ENCODE measurements around the gene HRH2.
"Not testable (repeated sequence)": the region's sequence is repeated elsewhere in the genome, so short reads cannot be mapped to it uniquely, and the experiment has no call there.

The HRH2 gene

DNA sequence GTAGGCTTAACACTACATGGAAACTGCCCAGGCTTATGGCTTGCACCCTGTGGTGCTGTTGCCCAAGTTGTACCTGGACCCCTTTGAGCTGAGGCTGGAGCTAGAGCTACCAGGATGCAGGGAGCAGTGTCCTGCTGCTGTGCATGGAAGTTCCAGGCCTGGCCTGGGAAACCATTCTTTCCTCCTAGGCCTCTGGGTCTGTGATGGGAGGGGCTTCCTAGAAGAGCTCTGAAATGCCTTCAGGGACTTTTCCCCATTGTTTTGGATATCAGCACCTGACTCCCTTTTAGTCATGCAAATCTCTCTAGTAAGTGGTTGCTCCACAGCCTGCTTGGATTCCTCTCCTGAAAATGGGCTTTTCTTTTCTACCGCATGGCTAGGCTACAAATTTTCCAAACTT is 7.9 kb upstream of the HRH2 start:
- DNase-seq = no peak

- not testable (repeated sequence) for DNase-seq
Observed at GRCh38 chr5:175650430-175651205, 7.3 kb upstream of the HRH2 start.

DNA sequence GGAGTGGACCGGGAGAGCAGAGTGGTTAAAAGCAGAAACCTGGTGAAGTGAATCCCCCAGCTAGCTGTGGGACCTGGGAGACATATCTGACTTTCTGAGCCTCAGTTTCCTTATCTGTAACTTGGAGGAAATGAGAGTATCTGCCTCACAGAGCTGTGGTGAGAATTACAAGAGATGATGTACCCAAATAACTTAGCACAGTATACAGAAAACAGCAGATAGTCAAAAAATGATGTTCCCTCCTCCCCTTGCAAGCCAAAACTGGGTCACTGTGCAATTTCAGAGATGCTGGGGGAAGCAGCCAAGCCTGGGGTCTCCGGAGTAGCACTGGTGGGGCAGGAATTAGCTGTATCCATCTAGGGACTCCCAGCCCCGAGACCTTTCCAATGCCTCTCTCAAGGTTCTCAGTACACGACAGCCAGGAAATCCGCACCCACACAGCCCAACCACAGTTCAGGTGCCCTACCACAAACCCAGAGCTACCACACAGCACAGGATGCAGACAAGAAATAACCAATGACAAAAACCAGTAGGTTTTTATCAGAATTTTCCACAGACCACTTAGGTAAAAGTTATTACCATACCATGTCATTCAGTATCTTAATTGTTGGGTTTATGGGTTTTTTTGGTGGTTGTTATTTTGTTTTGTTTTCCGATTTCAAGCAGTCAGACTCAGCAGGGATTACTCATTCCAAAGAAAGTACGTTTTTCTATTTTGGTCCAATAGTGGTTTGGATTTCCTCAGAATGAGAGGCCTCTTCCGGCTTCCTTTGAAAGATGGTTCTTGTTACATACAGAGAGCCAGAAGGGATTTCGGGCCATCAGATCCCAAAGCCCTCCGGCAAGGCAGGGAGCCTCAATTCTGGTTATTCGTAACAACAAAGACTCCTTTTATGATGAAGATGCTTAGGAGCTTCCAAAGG is 4.9 kb upstream of the HRH2 start:
- DNase-seq = peak; percentile 40

- DNase-seq = no peak
Observed at GRCh38 chr5:175653763-175654162, 4.1 kb upstream of the HRH2 start.

- no peak for DNase-seq
Observed at GRCh38 chr5:175654339-175654738, 3.5 kb upstream of the HRH2 start.

DNA sequence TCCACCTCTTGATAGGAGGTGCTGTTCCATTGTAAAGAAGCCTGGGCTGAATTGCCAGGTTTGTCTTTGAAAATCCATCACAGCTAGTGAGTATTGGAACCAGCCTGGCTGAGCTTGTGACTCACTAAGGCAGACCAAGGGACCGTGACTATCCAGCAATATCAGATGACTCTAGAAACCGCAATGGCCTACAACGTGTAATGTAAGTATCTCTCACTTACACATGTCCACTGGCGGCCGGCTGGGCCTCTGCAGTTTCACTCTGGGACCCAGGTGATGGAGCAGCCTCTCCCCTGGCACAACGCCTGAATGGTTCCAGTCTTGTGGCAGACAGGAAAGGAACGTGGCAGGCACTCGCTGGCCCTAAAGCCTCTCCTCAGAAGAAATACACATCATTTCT is 3.1 kb upstream of the HRH2 start:
- DNase-seq = peak; percentile 8

- DNase-seq = no peak
Observed at GRCh38 chr5:175655411-175655810, 2.5 kb upstream of the HRH2 start.

DNA sequence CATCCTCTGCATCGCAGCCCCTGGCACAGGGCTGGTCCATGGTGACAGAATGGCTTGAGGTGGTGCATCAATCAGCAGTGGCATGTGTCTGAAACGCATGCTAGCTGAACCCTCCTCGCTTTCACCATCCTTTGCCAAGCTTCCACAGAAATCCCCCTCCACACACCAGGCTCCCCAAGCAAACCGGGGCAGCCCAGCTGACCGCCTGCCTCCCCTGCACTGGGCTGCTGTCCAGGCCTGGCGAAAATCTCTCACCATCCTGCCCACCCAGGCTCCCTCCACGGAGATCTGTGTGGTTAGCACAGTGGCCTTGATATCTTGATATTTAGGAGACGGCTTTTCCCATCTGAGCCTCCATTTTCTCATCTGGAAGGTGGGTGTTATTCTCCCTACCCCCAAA is 905 bp upstream of the HRH2 start:
- DNase-seq = no peak

DNA sequence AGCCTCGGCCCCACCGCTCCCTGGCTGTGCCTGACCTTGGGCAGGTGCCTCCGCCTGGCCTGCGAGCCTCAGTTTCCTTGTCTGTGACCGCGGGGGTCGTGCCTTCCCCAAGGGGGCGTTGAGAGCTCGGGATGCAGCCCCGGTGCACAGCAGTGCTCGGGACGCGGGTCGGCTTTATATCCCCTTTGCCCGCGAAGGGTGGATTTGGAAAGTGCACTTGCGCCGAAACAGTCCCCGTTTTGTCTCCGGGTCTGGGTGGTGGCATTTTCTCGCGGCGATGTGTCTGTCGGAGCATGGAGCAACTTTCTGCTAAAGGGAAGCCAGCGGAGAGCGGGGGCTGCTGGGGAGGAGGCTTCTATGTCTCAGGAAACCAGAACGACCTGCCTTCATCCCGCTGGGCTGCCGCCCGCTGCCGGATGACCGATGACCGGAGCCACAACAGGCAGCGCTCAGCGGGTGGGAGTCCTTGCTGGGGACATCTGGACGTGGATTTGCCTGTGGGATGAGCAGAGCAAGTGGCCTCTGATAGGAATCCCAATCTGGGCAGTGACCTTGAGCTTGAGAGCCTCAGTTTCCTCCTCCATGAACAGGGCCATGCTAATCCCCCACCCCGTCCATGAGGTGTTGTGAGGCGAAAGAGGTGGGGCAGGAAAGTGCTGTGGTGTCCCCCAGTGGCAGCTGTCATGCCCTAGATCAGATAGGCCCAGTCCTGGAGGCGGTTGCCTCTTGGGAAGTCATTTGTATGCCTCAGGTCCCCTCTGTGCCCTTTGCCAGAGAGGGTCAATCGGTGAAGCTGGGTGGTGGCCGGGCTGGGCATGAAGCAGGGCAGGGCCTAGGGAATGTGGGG is 651 bp downstream of the HRH2 start:
- DNase-seq = no peak

DNA sequence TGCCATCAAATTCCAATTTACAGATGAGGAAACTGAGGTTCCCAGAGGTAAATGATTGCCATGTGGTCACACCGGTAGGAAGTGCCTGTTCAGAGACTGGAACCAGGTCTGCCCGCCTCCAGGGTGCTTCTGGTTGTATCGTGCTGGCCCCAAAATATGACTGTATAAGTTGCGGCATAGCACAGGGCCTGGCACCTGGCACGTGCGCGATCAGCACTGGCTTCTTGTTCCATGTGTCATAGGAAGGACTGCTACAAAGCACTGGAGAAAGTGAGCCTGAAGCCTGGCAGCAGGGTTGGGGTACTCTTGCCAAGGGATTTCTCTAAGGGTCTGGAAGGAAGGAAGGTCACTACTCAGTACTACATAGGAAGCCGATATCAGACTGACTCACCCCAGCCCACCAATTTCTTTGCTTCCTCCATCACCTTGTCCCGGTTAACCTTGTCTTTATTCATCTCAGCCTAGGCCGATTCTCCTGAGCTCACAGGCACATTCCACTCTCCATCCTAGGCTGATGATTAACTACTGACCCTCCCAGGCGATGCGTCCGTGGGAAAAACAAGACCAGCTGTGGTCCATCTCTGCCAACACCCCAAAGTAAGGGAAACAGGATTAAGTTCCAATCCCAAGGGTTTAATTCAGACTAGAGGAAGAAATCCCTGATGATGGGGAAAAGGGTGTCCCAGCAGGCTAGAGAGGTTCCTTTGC is 1.8 kb downstream of the HRH2 start:
- DNase-seq = no peak

DNA sequence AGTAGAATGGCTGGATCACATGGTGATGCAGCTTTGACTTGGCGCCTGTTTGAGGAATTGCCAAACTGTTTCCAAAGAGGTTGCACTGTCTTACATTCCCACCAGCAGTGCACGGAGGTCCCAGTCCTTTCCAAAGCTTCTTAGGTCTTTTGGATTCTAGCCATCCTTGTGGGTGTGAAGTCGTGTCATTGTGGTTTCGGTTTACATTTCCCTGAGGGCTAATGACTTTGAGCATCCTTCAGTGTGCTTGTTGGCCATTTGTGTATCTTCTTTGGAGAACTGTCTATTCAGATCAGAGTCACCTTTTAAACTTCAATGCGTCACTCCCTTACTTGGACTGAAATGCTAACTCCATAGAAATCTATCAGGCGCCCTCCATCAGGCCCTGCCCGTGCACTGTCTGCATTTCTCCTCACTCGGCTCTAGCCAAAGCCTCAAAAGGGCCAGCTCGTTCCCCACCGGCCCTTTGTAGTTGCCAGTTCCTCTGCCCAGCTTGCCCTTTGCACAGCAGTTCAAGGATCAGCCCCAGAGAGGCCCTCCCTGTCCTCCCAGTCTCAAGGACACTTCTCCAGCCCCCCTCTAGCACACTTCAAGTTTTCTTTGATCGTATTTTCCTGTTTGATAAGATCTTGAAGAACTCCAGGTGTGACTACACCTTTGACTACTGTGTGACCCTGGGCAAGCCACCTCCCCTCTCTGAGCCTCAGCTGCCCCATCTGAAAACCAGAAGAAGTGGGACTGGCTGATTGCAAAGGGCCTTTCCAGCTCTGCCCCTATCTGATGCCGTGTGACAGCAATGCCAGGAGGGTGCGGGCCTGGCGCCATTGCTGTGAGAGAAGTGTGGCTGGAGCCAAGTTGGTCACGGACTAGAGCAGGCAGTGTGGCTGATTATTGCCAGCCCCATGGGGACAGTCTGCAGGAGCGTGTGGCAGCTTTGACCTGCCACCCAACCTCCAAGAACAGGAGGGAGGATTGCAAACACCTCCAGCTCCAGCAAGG is 5.6 kb downstream of the HRH2 start:
- DNase-seq = no peak

- no peak for DNase-seq
Observed at GRCh38 chr5:175664723-175665122, 6.9 kb downstream of the HRH2 start.

- DNase-seq = no peak
Observed at GRCh38 chr5:175666216-175666615, 8.3 kb downstream of the HRH2 start.

DNA sequence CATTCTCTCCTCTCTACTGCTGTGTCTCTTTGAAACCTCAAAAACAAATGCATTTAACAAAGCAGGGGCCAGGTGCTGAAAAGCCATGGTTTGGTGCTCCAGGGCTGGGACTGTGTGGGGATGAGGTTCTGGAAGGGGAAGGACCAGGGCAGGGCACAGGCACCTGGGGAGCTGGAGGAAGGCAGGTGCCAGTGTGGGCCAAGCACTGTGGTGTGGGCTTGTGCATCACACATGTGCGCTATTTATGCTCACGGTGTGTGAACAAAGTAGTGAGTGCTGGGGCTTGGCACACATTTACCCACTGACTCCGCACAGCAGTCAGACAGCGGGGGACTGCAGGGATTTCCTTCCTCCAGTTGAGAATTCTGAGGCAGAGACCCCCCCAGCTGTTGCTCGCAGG is 10.1 kb downstream of the HRH2 start:
- DNase-seq = no peak

DNA sequence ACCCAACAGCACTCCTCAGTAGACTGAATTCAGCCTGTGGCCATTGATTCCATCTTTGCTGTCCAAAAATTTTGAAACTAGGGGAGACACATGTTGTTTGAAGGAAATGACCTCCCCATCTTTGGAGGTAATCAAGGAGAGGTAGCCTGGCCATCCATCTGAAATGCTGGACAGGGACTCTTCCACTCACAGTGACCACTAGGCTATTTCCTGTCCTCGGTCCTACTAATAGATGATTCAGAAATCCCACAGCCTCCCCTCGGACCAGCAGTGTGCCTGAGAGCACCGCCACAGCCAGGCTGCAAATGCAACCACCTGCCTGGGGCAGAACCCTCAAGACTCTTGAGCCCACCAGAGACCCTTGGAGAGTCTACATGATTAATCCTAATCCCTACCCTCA is 12.5 kb downstream of the HRH2 start:
- no peak for DNase-seq

GRCh38 chr5:175671013-175671412 is 13.1 kb downstream of the HRH2 start:
- peak; percentile 73 for DNase-seq

GRCh38 chr5:175672976-175673648 is 15.2 kb downstream of the HRH2 start:
- DNase-seq = no peak

DNA sequence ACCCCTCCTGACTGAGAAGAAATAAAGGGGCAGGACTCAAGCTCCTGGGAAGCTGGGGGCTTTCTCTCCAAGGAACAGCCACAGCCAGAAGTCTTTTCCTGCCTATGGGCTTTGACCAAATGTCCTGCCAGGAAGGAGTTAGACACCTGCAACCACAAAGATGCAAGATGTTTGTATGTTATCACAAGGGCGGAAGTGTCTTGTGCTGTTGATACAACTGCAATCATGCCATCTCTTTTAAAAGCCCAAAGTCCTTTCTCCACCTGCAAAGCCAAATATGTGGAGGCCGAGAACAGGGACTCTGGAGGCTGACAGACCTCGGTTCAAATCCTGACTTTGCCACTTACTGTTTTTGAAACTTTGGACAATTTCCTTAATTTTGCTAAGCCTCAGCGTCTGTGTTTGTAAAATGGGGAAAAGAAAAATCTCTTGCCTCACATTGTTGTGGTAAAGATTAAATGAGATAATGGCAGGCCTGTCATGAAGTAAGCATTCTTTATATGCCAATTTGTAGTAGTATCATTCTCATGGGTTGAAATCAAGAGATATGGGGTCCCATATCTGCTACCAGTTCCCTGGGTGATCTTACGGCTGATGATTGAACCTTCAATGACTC is 17.0 kb downstream of the HRH2 start:
- no peak for DNase-seq

DNA sequence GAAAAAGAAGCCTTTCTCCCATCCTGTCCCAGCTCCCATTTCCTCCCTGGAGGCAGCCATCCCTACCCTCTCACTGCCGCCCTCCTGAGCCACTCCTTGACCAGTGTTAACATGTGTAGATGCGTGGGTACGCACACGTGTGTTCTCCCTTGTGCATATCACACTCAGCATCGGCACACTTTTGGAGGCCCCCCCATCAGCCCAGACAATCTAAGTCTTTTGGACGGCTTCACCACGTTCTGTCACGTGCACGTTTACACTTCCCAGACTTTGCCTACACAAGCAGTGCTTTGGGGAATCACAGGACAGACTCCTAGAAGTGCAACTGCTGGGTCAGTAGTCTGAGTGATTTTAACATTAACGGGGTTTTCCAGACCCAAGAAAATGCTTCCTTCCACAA is 18.0 kb downstream of the HRH2 start:
- DNase-seq = no peak

DNA sequence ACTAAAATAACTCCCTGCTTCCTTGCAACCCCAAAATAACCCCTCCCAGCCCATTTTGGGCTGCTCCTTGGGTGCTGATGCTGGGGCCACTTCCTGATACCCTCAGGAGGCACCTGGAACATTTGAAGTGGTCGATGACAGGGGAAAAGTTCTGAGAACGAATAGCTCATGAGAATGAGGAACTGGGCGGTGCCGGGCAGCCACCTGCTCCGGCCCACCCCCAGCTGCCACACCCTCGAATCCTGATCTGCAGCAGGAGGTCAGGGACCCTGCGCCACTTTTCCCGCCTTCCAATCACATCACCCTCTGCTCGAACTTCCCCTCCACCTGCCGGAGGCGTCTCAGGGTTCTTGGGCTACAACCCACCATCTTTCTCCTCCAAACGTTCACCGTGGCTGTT is 19.7 kb downstream of the HRH2 start:
- no peak for DNase-seq

Data from SIG-M5 (cell line).